Mammary epithelial cell (primary cell): ENCODE data around the gene TP73.

Experiments
- CTCF ChIP-seq, 2 donors: IDR thresholded peaks in 1 of 2; conservative IDR thresholded peaks in 1 of 2; 2 replicates each; pipeline ENCODE4 v1.5.1; 2011 to 2012; ENCODE audit warnings: inconsistent platforms in 2 of 2, low read length in 2 of 2, mild to moderate bottlenecking in 2 of 2, control low read depth in 1 of 2, low read depth in 1 of 2; ENCODE audit not compliant: insufficient read depth in 1 of 2; ENCODE audit errors: extremely low read depth in 1 of 2
- EZH2 ChIP-seq: IDR thresholded peaks from 2 replicates; pipeline ENCODE4 v1.6.1; 2012; ENCODE audit warnings: low read length, inconsistent platforms, borderline replicate concordance

- TF ChIP-seq CTCF (conservative IDR thresholded peaks at IDR 0.05 in 1 of 2, IDR thresholded peaks at IDR 0.05 in 1 of 2; ENCODE audit: extremely low read depth in 1 of 2, insufficient read depth in 1 of 2, low read depth in 1 of 2, low read length in 2 of 2) (no peak), EZH2 (no peak)
These were observed 82.3 kb downstream of the TP73 start for GRCh38 chr1:3734602-3735001.
